GM12864 (cell line): ENCODE measurements around the gene PRR36.

Experiments
- DNase-seq: peaks from one replicate; pipeline ENCODE4 v3.0.0-alpha.2; 2011; ENCODE audit warnings: low read depth
- H3K4me3 ChIP-seq: 2 replicates; pipeline ENCODE4 v1.5.1; 2011; ENCODE audit warnings: mild to moderate bottlenecking, low read depth, low read length, control low read depth
- CTCF ChIP-seq: IDR thresholded peaks from 2 replicates; pipeline ENCODE4 v1.5.1; 2011; ENCODE audit warnings: low read depth, mild to moderate bottlenecking, moderate library complexity, low read length, control low read depth, inconsistent platforms; ENCODE audit errors: missing control alignments

Gene PRR36

DNA sequence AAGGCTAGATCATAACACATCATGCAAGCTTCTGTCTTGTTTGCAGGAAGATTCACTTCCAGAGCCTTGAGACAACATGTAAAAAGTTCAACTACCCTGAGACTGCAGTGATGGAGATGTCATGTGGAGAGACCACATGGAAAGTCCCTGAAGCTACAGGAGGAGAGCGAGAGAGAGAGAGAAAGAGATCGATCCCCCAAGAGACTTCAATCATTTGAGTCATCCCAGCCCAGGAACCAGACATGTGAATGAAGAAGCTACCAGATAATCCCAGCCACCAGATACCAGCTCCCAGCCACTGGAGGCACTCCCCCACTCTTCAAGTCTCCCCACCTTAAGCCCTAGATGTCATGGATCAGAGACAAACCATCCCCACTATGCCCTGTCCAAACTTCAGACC is 54.9 kb downstream of the PRR36 start:
- no peak for TF ChIP-seq CTCF
- peak; percentile 69 for DNase-seq
- no peak overlapping the region for H3K4me3 ChIP-seq

DNA sequence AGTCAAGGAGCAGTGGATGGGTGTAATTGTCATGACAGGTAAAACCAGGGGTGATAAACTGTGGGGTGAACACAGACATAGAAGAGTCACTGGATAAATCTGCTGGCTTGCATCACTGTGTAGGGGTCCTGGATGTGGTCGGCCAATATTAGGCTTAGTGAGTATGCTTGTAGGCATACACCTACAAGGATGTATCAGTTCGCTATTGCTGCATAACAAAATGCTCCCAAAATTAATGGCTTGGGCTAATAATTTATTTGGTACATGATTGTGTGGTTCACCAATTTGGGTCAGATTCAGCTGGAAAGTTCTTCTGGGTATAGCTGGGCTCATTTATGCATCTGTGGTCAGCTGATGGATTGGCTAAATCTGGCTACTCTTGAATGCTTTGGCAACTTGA is 55.4 kb downstream of the PRR36 start:
- no peak overlapping the region for H3K4me3 ChIP-seq
- no peak for TF ChIP-seq CTCF
- DNase-seq, result no peak
